HepG2 (cell line): ENCODE data around the gene RPL38. TPM values are rescaled to one million over a fixed set of nuclear protein-coding genes. Genes with fewer than 3 reads are reported as not detected.

ENCODE experiments used
- ATAC-seq: fragments of 200-7000 bp; cut with Tn5 transposase; 3 replicates; pipeline ENCODE4 v1.9.1; 2020; ENCODE audit warnings: mild to moderate bottlenecking, moderate library complexity
- BruUV-seq: library from RNA; stranded (reverse); fragments of 400-500 nt; replicated peaks from 2 replicates; lab custom pipeline; 2021; lab: Mats Ljungman, UMichigan
- CTCF ChIA-PET: fragments of 300-600 bp; formaldehyde crosslinking; extraction: SDS; loops from one replicate; lab custom pipeline; 2021; ENCODE audit warnings: low total read pairs, inconsistent platforms, low intra/inter-chr PET ratio; lab: Yijun Ruan, JAX
- POLR2A ChIA-PET: fragments of 350-600 bp; sonication (Branson Sonifier 250); formaldehyde crosslinking; loops from one replicate; lab custom pipeline; 2020; ENCODE audit warnings: antibody characterized with exemption, inconsistent platforms; lab: Yijun Ruan, JAX
- DNase-seq: peaks from one replicate; pipeline ENCODE4 v3.0.0-alpha.2; 2015; ENCODE audit warnings: low spot score
- FAIRE-seq: peaks from 3 replicates; lab custom pipeline; 2011; peaks lifted over from hg19 to GRCh38; lab: Jason Lieb, UNC
- H2AFZ ChIP-seq: one replicate; pipeline ENCODE4 v1.6.1; 2011; ENCODE audit warnings: low read length, inconsistent platforms
- H3K27ac ChIP-seq: fragments of 300-600 bp; 3 replicates; pipeline ENCODE4 v1.8.0; 2011; ENCODE audit warnings: mixed run types, mild to moderate bottlenecking, mixed read lengths, low read length, inconsistent platforms; ENCODE audit not compliant: insufficient read depth; ENCODE audit errors: extremely low read length
- H3K27me3 ChIP-seq, 2 experiments: fragments of 200-600 bp in 1 of 2; 2 replicates in 1 of 2; 3 replicates in 1 of 2; pipeline versions ENCODE4 v1.6.0 to v1.8.0; 2011; ENCODE audit warnings: low read length in 2 of 2, mild to moderate bottlenecking in 2 of 2, moderate library complexity in 2 of 2, inconsistent platforms in 1 of 2; ENCODE audit not compliant: insufficient read depth in 2 of 2, control insufficient read depth in 1 of 2
- H3K36me3 ChIP-seq, 2 experiments: fragments of 200-600 bp in 1 of 2; replicated peaks in 1 of 2; 2 replicates in 1 of 2; 3 replicates in 1 of 2; pipeline versions ENCODE4 v1.5.1 to v1.8.0; 2011; ENCODE audit warnings: low read length in 2 of 2, inconsistent platforms in 1 of 2; ENCODE audit not compliant: insufficient read depth in 2 of 2, control insufficient read depth in 1 of 2
- H3K4me1 ChIP-seq: 2 replicates; pipeline ENCODE4 v1.5.1; 2012; ENCODE audit warnings: low read length, inconsistent platforms; ENCODE audit not compliant: insufficient read depth
- H3K4me2 ChIP-seq: 2 replicates; pipeline ENCODE4 v1.6.0; 2011; ENCODE audit warnings: low read depth, low read length, inconsistent platforms
- H3K4me3 ChIP-seq, 3 experiments: fragments of 200-600 bp in 1 of 3; sonication (generic), shearing (Covaris generic) in 1 of 3; replicated peaks in 1 of 3; 2 replicates each; pipeline ENCODE4 v1.5.1; 2011 to 2016; ENCODE audit warnings: low read length in 3 of 3, inconsistent platforms in 2 of 3, low read depth in 2 of 3, mild to moderate bottlenecking in 2 of 3, control low read depth in 1 of 3, mixed read lengths in 1 of 3; ENCODE audit not compliant: insufficient read depth in 1 of 3
- H3K79me2 ChIP-seq: one replicate; pipeline ENCODE4 v1.6.1; 2011; ENCODE audit warnings: low read length, inconsistent platforms; ENCODE audit not compliant: insufficient read depth
- H3K9ac ChIP-seq: 2 replicates; pipeline ENCODE4 v1.6.0; 2011; ENCODE audit warnings: mild to moderate bottlenecking, low read depth, low read length, inconsistent platforms; ENCODE audit not compliant: insufficient read depth
- H3K9me3 ChIP-seq: 2 replicates; pipeline ENCODE4 v1.5.1; 2012; ENCODE audit warnings: mild to moderate bottlenecking, low read length
- H4K20me1 ChIP-seq: 2 replicates; pipeline ENCODE4 v1.6.0; 2011; ENCODE audit warnings: inconsistent platforms, mild to moderate bottlenecking, low read length, moderate library complexity; ENCODE audit not compliant: insufficient read depth
- ATF5 ChIP-seq: sonication (generic); formaldehyde crosslinking; IDR thresholded peaks from 2 replicates; pipeline ENCODE4 v1.4.0; 2020; ENCODE audit warnings: mild to moderate bottlenecking, low read depth, missing genetic modification reagents
- HNF4A ChIP-seq: sonication (generic); formaldehyde crosslinking; IDR thresholded peaks from 2 replicates; pipeline ENCODE4 v1.4.0; 2020; ENCODE audit warnings: missing genetic modification reagents
- MAZ ChIP-seq, 2 experiments: sonication (generic) in 1 of 2; formaldehyde crosslinking in 1 of 2; IDR thresholded peaks; 2 replicates each; pipeline versions ENCODE4 v1.5.0 to v1.6.1; 2012 to 2020; ENCODE audit warnings: low read depth in 2 of 2, mild to moderate bottlenecking in 2 of 2, borderline replicate concordance in 1 of 2, improper control_type of control experiment in 1 of 2, low read length in 1 of 2, missing genetic modification reagents in 1 of 2, moderate library complexity in 1 of 2
- POLR2AphosphoS5 ChIP-seq: IDR thresholded peaks from 2 replicates; pipeline ENCODE4 v1.6.1; 2012; ENCODE audit warnings: low read depth, low read length
- RXRA ChIP-seq: sonication (generic); formaldehyde crosslinking; IDR thresholded peaks from 2 replicates; pipeline ENCODE4 v1.5.1; 2020; ENCODE audit warnings: missing genetic modification reagents
- ZFX ChIP-seq: sonication (generic); formaldehyde crosslinking; IDR thresholded peaks from 2 replicates; pipeline ENCODE4 v1.4.0; 2020; ENCODE audit warnings: mild to moderate bottlenecking, low read depth, missing genetic modification reagents, moderate library complexity
- ZNF207 ChIP-seq: fragments of 450-650 bp; IDR thresholded peaks from 2 replicates; pipeline ENCODE4 v1.6.1; 2016; ENCODE audit warnings: antibody characterized with exemption, borderline replicate concordance
- ZNF543 ChIP-seq: sonication (generic); formaldehyde crosslinking; IDR thresholded peaks from 2 replicates; pipeline ENCODE4 v1.4.0; 2020; ENCODE audit warnings: mild to moderate bottlenecking, missing genetic modification reagents
- ZNF775 ChIP-seq: sonication (generic); formaldehyde crosslinking; IDR thresholded peaks from 2 replicates; pipeline ENCODE4 v1.4.0; 2020; ENCODE audit warnings: missing genetic modification reagents, mild to moderate bottlenecking, moderate library complexity, borderline replicate concordance
- ZUFSP ChIP-seq: sonication (generic); formaldehyde crosslinking; IDR thresholded peaks from 2 replicates; pipeline ENCODE4 v1.9.0; 2021; ENCODE audit warnings: missing genetic modification reagents, mild to moderate bottlenecking, borderline replicate concordance
- WGBS: methylation state at CpG from one replicate; pipeline ENCODE4 v1.1.6; 2017; ENCODE audit warnings: low lambda C conversion rate; 5-methylcytosine and 5-hydroxymethylcytosine counted together
- in situ Hi-C: cut with HindIII; loops from 2 replicates; pipeline ENCODE4 v1.10.0; 2017; ENCODE audit warnings: low pct_unique_long_range_greater_than_20kb; ENCODE audit not compliant: extremely low pct_ligation_motif_present
- intact Hi-C: fragments of 100-400 bp; cut with micrococcal nuclease; formaldehyde crosslinking; loops from one replicate; pipeline ENCODE4 v1.10.0; 2022; ENCODE audit not compliant: unreplicated experiment
- polyA plus RNA-seq, 8 experiments: library from polyadenylated mRNA; depleted of rRNA in 3 of 8; stranded (reverse) in 7 of 8; unstranded in 1 of 8; fragments of >200 nt; fragmentation: Illumina TruSeq in 4 of 8; extraction: Trizol in 4 of 8; gene quantifications; 2 replicates each; pipeline versions ENCODE4 v1.2.1 to v1.2.3, GENCODE V29; 2011 to 2016; ENCODE audit warnings: low read depth in 4 of 8, missing spikeins in 1 of 8, mixed read lengths in 1 of 8; ENCODE audit not compliant: insufficient read depth in 1 of 8
- total RNA-seq, 5 experiments: library from RNA; depleted of rRNA; stranded (reverse); fragments of >200 nt; fragmentation: Illumina TruSeq; extraction: Trizol; gene quantifications; 2 replicates each; pipeline ENCODE4 v1.2.3, GENCODE V29; 2016; ENCODE audit warnings: low read depth in 1 of 5
- TF ChIP-seq, protein P1 (sequence below): sonication (generic); formaldehyde crosslinking; IDR thresholded peaks from 2 replicates; pipeline ENCODE4 v1.8.0; 2022; ENCODE audit warnings: missing genetic modification reagents, low read depth, mild to moderate bottlenecking, borderline replicate concordance

The RPL38 gene
- total and polyA plus RNA-seq, 2 of the 13 experiments (the other 11 are each of a cell fraction or from before 2014, with no cell fraction given) = 2,370 to 2,372 TPM

- TF ChIP-seq HNF4A (no peak), ZNF543 (no peak), ZNF775 (CRISPR knock-in tag) (no peak), ZUFSP (CRISPR knock-in tag) (no peak), POLR2AphosphoS5 (no peak), MAZ (IDR thresholded peaks at IDR 0.05; ENCODE audit: borderline replicate concordance, low read depth, low read length) (no peak), MAZ (CRISPR knock-in tag; IDR thresholded peaks at IDR 0.05; ENCODE audit: low read depth) (no peak)
Observed at GRCh38 chr17:74182041-74182723, 21.3 kb upstream of the RPL38 start (continued).

DNA sequence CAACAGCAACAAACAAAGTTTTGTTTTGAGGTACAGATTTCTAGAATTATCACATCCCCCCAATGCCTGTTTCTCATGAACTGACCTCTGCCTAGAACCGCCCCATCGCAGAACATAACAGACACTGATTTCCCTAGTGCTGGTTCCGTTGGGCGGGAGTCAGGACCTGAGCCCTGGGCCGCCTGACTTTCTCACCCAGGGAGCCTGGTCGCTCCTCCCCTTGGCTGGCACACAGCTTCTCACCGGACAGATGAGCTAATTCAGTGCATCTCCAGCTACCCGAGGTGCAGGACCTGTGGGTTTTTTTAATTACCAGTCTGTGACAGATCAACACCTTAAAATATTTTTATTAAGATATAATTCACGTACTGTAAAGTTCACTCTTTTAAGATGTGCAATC lies 20.1 kb upstream of the RPL38 start:
- peaks cover 2 to 58% of the 10 kb centered on the region in 2 experiments; a peak in 3 of 5 replicates for H3K27me3 ChIP-seq
- no peak overlapping the region for H3K4me2 ChIP-seq
- 18% methylated on average over 9 of the region's 9 CpGs for WGBS
- H3K4me3 ChIP-seq = no peak overlapping the region
- intact Hi-C loops = no loop called here
- no peaks in the 10 kb centered on the region for H4K20me1 ChIP-seq
- no peaks in the 10 kb centered on the region for H3K4me1 ChIP-seq
- TF ChIP-seq ZFX (no peak), ZNF207 (no peak), RXRA (CRISPR knock-in tag) (no peak), ATF5 (no peak)
- TF ChIP-seq, protein P1, sequence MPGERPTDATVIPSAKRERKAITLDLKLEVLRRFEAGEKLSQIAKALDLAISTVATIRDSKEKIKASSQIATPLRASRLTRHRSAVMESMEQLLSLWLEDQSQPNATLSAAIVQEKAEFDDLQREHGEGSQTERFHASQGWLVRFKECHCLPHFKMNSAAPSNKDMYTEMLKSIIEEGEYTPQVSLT (CRISPR knock-in tag) = no peak
- H3K9ac ChIP-seq = no peak overlapping the region
- H3K27ac ChIP-seq = no peak overlapping the region
- ATAC-seq = no peak
- no peaks in the 10 kb centered on the region for H3K79me2 ChIP-seq
- in situ Hi-C loops = loop anchor here (10.0 kb wide), 1 partner anchor 749 kb away; no protein-coding TSS in a partner anchor
- H3K36me3 ChIP-seq = no peaks in the 10 kb centered on the region
- POLR2A ChIA-PET = no interaction called here
- CTCF ChIA-PET = no interaction called here
- H3K9me3 ChIP-seq = no peaks in the 10 kb centered on the region
- no TSS peak for BruUV-seq
- DNase-seq = no peak
- FAIRE-seq = no peak
- H2AFZ ChIP-seq = no peak overlapping the region
